HG03378 (cell line): ENCODE results near the gene GPAT3.
"Not testable (repeated sequence)": the region's sequence is repeated elsewhere in the genome, so short reads cannot be mapped to it uniquely, and the experiment has no call there.

Experiments
- ATAC-seq: cut with Tn5 transposase; IDR thresholded peaks from one replicate; pipeline ENCODE4 v1.9.1; 2021; ENCODE audit warnings: mild to moderate bottlenecking, moderate library complexity; ENCODE audit not compliant: unreplicated experiment

The GPAT3 gene

DNA sequence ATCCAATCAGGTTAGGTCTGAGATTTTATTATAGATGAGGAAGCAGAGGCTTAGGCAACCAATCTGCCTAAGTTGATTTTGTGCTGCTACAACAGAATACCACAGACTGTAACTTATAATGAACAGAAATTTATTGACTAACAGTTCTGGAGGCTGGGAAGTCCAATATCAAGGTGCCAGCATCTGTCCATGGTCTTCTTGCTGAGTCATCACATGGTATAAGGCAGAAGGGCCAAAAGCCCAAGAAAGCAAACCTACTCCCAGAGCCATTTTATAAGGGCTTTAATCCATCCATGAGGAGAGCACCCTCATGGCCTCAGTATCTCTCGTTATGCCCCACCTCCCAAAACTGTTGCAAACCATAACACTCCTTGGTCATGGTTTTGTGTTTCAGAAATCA lies 55.8 kb downstream of the GPAT3 start:
- ATAC-seq: no peak

DNA sequence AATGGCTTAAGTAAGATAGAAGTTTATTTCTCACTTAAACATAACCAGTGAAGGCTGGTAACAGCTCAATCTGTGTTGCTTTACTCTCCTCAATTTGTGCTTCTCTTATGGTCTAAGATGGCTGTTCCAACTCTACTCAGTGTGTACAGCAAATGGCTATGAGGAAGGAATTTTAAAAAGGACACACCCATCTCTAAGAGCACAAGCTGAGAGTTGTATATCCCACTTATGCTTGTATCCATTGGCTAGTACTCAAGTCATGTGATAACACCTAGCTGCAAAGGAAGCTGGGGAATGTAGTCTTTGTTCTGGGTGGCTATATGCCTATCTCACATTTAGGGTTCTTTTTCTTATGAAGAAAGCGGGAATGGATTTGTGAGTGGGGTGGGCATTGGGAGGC lies 63.3 kb downstream of the GPAT3 start:
- ATAC-seq: peak; percentile 85

DNA sequence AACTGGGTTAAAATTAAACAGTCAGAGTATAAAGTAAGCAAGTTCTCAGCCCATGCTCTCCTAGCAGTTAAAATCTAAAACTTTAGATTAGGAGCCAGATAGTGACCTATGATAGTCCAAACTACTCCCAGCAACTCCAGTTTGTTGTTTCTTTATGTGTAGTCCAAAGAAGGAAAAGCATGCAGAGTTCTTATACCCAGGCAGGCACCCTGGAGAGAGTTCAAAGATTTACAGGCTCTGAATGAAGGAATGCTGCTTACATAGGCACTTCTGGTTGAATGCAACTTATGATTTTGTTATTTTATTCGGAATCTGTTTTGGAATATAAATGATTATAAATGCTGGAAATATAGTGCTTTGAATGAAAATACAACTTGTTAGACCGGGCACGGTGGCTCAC lies 67.2 kb downstream of the GPAT3 start:
- no peak for ATAC-seq

DNA sequence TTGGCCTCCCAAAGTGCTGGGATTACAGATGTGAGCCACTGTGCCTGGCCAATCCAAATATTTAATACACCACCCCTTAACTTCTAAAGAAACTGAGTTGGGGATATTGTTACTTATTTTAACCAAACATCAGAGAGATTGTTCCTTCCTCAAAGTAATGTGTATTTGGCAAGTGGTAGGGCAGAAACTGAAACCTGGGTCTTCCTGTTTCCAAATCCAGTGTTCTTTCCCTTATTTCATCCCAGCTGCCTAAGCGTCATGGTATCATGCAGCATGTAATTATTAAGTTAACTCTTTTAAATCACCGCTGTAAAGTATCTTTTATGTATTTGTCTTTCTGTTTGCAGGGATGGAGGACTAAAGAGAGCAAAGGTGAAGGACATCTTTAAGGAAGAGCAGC lies 68.4 kb downstream of the GPAT3 start:
- no peak for ATAC-seq

DNA sequence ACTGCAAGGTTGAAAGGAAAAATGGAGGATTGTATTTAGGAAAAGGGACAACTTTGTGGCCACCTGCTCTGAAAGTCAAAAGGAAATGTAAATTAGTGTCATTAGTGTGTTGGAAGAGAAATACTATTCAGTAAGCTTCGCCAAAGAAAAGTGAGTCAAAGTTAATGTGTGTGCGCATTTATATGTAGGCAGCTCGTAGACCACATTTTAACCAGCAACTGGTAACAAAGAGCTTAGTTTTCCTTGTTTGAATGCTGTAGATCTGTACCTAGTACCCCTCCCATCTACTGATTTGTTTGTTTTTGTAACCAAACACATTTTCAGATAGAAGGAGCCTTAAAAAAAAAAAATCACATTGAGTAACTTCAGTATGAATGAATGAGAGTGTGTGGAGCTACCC lies 69.3 kb downstream of the GPAT3 start:
- ATAC-seq: no peak

DNA sequence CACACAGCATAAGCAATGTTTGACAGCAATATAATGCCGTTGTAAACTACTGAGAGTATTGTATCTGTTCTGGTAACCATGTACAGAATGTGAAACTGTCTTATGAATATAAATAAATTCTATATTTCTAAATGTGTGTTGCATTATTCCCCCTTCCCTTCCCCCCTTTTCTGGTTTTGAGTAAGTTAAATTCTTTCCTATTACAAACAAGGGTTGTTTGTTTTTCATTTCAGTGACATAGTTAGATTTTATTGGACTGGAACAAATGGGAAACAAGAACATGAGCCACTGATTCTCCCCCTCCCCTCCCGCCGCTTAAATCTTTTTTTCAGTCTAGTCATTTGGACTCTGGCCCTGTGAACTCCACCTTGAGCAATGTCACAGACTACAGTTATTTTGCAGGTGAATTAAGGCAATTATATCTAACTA lies 69.8 kb downstream of the GPAT3 start:
- ATAC-seq: peak; percentile 45

DNA sequence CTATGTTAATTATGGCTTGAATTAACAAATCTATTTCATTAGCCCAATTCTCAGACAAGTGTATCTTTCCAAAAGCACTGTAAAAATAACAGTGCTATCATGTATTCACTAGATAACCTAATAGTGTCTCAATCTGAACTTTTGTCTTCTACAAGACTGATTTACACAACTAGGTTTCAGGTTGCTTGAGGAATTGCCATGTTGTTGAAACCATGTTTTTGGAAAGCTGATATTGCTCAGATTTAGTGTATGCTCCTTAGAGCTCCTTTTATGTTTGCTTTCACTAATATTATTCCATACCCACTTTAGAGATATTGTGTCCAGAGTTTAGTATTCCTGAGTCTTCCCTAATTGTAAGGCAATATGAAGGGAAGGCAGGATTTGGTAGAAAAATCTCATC lies 70.6 kb downstream of the GPAT3 start:
- ATAC-seq: no peak

DNA sequence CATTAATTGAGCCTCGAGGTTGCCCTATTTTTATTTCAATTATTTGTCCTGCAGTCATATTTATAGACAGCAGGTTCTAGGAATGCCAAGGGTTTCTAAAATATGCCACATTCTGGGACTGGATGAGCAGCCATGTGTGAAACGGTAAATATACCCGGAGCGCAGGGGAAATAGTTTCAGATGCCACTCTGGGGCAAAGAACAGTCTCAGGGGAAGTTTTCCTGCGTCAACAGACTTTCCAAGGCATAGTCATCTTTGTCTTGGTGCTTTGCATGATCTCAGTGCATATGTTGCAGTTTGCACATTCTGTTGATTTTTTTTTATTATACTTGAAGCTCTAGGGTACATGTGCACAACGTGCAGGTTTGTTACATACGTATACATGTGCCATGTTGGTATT lies 71.0 kb downstream of the GPAT3 start:
- no peak for ATAC-seq

DNA sequence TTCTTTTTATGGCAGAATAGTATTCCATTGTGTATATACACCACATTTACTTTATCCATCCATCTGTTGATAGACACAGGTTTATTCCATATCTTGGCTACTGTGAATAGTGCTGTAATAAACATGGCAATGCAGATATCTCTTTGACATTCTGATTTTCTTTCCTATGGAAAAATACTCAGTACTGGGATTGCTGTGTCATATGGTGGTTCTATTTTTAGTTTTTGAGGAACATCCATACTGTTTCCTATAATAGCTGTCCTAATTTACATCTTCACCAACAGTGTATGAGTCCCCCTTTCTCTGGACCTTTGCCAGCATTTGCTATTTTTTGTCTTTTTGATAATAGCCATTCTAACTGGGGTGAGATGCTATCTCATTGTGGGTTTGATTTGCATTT lies 73.5 kb downstream of the GPAT3 start:
- no peak for ATAC-seq

DNA sequence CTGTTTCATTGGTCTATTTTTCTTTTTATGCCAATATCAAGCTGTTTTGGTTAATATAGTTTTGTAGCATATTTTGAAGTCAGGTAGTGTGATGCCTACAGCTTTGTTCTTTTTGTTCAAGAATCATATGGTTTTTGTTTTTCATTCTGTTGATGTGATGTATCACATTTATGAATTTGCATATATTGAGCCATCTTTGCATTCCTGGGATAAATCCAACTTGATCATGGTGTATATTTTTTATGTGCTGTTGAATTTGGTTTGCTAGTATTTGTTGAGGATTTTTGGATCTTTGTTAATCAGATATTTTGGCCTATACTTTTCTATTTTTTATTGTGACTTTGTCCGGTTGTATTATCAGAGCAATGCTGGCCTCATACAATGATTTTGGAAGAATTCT lies 74.8 kb downstream of the GPAT3 start:
- no peak for ATAC-seq

DNA sequence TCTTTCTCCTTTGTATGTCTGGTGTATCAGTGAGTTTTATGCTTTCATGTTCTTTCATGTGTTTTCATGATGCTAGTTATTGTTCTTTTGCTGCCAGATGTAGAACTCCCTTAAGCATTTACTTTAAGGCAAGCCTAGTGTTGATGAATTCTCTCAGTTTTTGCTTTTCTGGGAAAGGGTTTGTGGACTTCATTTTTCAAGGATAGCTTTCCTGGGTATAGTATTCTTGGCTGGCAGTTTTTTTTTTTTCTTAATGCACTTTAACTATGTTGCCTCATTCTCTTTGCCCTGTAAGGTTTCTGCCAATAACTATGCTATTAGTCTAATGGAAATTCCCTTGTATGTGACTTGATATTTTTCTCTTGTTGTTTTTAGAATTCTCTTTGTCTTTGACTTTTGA lies 77.1 kb downstream of the GPAT3 start:
- ATAC-seq: no peak

DNA sequence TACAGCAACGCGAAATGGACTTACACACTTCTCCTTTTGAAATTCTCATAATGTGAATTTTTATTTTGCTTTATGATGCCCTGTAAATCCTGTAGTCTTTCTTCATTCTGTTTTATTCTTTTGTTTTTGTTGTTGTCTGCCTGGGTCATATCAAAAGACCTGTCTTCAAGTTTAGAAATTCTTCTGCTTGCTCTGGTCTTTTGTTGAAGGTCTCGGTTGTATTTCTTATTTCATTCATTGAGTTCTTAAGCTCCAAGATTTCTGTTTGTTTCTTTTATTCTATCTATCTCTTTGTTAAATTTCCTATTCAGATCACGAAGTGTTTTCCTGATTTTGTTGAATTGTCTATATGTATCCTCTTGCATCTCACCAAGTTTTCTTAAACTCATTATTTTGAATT lies 78.1 kb downstream of the GPAT3 start:
- ATAC-seq: no peak

DNA sequence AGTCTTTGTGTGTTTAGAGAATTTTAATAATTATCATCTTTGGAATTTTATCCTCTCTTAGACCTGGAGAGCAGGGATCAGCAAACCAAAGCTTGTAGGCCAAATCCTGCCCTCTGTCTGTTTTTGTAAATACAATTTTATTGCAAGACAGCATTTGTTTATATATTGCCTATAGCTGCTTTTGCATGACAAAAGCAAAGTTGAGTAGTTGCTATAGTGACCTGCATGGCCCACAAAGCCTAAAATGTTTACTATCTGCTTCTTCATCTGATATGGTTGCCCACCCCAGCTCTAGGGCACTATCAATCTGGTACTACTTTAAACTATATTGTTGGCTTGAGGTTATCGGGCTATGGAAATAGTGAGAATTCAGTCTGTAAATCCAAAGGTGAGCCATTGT lies 80.3 kb downstream of the GPAT3 start:
- ATAC-seq: no peak

DNA sequence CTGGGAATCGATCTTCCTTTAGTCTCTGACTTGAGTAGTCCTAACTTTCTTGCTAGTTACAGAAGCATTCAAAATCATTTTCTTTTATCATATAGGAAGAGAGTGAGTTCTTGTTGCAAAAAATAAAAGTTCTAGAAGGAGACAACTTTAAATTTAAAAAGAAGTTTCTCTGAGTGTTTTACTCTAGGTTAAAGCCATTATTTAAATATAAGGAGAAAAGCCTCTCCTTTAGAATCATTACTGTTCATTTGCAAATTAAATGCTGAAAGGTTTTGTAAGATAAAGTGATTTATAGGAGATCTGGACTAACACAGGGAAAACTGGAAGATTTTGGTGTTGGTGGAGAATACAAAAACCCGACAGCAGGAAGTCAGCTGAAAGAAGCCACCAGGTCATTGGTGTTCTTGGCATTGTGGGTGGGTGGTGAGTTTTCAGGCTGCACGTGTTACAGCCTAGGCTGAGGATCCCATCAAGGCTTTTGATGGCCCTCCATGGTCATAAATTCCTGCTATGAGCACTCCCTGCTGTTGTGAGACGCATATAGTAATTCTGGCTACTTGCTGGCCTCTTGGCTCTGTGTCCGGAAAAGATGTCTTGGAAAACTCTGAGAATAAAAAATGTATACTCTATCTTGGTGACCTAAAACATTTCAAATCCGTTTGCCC lies 81.6 kb downstream of the GPAT3 start:
- no peak for ATAC-seq

DNA sequence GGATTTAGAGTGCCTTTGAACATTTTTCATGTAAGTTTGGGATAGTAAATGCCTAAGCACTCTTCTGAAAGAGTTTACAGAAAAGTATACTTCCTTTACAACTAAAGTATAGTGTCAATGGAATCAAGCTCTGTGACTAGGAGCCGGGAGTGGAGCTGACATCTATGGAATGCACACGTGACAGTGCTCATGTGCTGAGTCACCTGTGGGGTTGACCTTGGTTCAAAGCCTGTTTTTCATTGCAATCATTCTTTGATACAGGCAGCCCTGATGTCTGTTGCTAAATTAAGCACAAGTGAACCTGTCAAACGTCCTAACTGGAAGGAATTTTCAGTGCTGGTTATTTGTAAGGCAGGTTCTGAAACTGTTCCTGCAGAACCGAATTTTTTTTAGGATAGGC lies 82.5 kb downstream of the GPAT3 start:
- no peak for ATAC-seq

DNA sequence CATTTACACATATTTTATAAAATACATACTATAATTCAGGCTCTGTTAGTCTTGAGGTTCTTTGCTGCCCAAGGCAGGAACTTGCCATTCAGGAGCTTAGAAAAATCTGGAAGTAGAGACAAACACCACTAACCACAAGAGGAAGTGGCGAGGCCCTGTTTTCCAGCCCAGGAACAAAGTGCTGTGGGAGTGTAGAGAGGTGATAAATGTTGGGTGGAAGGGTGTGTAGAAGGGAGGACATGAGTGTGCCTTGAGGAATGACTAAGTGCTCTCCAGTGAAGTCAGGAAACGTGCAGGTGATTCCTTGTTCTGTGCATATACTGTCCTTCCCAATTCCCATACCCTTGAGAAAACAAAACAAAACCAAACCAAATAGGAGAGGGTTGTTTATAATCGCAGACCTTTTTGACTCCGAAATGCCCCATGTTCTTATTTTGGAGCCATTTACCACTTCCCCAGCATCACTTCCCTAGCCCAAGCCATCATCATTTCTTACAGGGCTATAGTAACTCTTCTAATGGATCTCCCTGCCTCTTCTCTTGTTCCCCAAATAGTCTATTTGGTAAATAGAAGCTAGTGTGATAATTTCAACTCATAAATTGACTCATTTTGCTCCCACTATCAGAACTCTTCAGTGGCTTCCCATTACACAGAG lies 83.2 kb downstream of the GPAT3 start:
- no peak for ATAC-seq

DNA sequence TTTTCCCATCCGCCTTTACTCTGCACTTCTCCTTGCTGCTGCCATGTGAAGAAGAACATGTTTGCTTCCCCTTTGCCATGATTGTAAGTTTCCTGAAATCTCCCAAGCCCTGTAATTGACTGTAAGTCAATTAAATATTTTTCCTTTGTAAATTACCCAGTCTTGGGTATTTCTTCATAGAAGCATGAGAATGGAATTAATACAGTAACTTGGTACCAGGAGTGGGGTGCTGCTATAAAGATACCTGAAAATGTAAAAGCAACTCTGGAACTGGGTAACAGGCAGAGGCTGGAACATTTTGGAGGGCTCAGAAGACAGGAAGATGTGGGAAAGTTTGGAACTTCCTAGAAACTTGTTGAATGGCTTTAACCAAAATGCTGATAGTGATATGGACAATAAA lies 86.2 kb downstream of the GPAT3 start:
- ATAC-seq: not testable (repeated sequence)

DNA sequence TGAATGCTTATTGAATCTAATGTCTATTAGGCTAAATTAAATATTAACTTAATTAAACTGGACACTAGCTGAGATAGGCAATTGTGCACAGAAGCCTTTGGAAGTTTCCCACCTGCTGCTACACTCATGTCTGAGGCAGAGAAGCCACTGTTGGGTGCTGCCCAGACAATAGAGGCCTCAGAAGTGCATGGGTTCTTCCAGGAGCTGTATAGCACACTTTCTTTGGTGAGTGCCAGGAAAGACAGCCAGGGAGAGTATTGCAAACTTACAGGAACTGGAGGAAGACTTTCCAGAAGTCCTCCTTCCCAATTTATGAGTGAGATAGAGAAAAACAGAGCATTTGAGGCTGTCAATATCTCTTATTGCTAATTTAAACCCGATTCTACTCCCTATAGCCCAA lies 89.9 kb downstream of the GPAT3 start:
- ATAC-seq: no peak

DNA sequence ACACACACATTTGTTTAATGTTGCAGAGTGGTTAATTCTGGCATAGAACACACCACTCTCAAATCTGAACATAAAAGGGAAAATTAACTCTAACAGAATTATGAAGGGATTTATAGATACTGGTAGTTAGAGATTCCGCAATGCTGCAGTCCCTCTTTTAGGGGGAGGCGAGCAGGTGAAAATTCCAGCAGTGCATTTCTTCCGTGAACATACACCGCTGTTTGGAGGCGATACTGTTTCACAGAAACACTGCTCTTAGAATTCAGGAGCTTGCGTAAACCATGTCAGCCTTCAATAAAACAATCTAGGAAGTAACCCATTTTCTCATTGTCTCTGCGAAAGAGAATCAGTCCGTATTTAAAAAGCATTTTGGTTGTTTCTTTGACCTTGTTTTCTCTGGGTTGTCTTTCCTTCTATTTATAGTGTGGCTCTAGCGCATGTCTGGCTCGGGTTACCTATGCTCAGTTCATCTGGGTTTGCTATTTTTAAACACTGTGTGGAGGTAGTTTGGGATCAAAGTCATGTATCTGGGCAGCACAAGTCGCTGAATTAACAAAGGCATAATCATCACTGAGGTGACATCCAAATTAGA lies 90.4 kb downstream of the GPAT3 start:
- ATAC-seq: no peak

DNA sequence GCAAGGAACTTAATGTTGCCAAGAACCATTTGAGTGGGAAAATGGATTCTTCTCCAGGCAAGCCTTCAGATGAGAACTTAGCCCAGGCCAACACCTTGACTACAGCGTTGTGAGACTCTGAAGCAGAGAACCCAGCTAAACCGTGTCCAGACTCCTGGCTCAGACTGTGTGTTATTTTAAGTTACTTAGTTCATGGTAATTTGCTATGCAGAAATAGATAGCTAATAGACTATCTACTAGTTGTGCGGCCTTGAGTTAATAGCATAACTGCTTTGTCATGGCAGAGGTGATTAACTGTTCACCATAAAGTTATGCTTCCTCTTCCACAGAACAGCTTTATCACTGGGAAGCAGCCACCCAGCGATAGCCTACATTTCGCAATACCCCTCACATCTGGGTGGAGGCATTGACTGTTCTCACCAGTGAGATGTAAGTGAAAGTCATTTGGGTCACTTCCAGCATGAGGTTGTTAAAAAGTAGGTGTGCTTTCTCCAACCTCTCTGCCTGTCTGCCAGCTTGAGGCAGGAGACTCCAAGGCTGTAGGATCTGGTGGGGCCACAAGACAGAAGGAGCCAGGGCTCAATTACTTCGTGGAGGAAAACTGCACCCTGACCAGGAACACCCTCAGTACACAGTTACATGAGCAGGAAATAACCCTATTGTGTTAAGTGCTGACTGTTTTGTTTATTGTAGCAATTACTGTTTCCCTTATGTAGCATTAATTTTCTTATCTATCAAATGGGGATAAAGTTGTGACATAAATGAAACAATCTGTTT lies 94.2 kb downstream of the GPAT3 start:
- no peak for ATAC-seq

DNA sequence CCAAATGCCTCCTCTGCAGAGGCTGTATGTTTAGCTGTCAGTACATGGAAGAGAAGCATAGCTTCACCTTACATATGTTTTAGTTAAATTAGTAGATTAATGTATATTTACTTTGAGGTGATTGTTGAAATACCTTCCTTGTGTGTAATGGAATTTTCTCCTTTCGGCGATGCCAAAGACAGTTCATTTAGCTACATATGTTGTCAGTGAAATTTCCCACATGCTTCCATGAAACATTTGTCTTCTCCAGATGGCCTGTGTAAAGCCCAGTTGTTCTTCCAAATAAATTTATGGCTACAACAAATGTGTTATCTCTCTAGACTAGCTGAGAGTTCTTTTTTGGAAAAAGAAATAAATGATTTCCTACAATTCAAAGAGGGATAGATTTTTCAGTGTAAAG lies 95.2 kb downstream of the GPAT3 start:
- no peak for ATAC-seq

DNA sequence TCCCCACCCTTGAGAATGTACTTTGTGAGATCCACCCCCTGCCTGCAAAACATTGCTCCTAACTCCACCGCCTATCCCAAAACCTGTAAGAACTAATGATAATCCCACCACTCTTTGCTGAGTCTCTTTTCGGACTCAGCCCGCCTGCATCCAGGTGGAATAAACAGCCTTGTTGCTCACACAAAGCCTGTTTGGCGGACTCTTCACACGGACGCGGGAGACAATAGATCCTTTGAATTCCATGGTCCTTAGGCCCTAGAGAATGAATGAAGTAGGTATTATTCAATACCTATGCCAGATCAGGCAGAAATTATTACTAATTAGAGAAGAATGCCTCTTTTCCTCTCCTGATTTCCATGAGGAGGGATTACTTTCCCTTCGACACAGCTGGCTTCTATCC lies 101.0 kb downstream of the GPAT3 start:
- no peak for ATAC-seq
